GM12878 (cell line): ENCODE results near the gene GNAZ. TPM values are rescaled to one million over a fixed set of nuclear protein-coding genes. Genes with fewer than 3 reads are reported as not detected.

Experiments
- EZH2 ChIP-seq: IDR thresholded peaks from 2 replicates; pipeline ENCODE4 v1.6.1; 2012; ENCODE audit warnings: low read depth, mild to moderate bottlenecking, control low read depth, inconsistent platforms, low read length, borderline replicate concordance; ENCODE audit not compliant: control insufficient read depth
- SPI1 ChIP-seq: IDR thresholded peaks from 2 replicates; pipeline ENCODE4 v1.6.1; 2011; ENCODE audit warnings: low read depth, mild to moderate bottlenecking, low read length, moderate library complexity, borderline replicate concordance; ENCODE audit not compliant: insufficient read depth
- polyA plus RNA-seq, 11 experiments: library from polyadenylated mRNA; depleted of rRNA in 4 of 11; unstranded in 6 of 11; stranded (reverse) in 5 of 11; fragments of >200 nt; fragmentation: Nextera tagmentation in 4 of 11; fragmentation: Illumina TruSeq in 1 of 11; extraction: Ambion mirVana in 4 of 11; extraction: Trizol in 1 of 11; gene quantifications; 1 replicate in 1 of 11; 2 replicates in 10 of 11; pipeline versions ENCODE4 v1.2.1 to v1.2.3, GENCODE V29; 2011 to 2016; ENCODE audit warnings: inconsistent platforms in 2 of 11, missing spikeins in 2 of 11, low read depth in 1 of 11
- total RNA-seq, 4 experiments: library from RNA; depleted of rRNA in 3 of 4; stranded (reverse); fragments of >200 nt in 3 of 4; fragmentation: Illumina TruSeq in 1 of 4; extraction: Trizol in 1 of 4; gene quantifications; 2 replicates each; pipeline versions ENCODE4 v1.2.1 to v1.2.3, GENCODE V29; 2013 to 2021
- TF ChIP-seq, protein P1 (sequence below): fragments of 450-650 bp; formaldehyde crosslinking; IDR thresholded peaks from 2 replicates; pipeline ENCODE4 v1.4.0; 2020; ENCODE audit warnings: mild to moderate bottlenecking, moderate library complexity
- TF ChIP-seq, protein P2 (sequence below): IDR thresholded peaks from 2 replicates; pipeline ENCODE4 v1.6.1; 2012; ENCODE audit warnings: improper control_type of control experiment, low read depth, low read length; ENCODE audit not compliant: insufficient replicate concordance
- TF ChIP-seq, protein P3 (sequence below): fragments of 450-650 bp; IDR thresholded peaks from 2 replicates; pipeline ENCODE4 v1.6.1; 2016; ENCODE audit warnings: mild to moderate bottlenecking

Gene GNAZ
- total and polyA plus RNA-seq, 10 of the 15 experiments (the other 5 are each of a cell fraction or from before 2014, with no cell fraction given), result 0.09 to 1.0 (median 0.44) TPM; not detected in 1

DNA sequence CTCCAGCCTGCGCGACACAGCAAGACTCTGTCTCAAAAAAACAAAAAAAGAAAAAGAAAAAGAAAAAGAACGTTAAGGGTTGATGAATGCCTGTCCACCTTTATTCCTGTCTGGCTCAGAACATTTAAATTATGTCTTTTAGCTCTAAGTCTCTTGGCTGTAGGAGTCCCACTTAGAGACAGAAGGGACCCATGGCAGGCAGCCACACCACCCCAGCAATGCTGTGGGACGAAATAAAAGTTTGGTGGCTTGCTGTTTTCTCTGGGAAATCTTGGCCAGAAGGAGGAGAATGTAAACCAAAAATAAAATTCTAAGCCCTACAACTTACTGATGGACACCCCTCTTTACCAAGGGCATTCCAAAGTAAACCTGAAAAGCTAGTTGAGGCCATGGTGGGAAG, 38.9 kb upstream of the GNAZ start (continued):
- TF ChIP-seq, protein P1, sequence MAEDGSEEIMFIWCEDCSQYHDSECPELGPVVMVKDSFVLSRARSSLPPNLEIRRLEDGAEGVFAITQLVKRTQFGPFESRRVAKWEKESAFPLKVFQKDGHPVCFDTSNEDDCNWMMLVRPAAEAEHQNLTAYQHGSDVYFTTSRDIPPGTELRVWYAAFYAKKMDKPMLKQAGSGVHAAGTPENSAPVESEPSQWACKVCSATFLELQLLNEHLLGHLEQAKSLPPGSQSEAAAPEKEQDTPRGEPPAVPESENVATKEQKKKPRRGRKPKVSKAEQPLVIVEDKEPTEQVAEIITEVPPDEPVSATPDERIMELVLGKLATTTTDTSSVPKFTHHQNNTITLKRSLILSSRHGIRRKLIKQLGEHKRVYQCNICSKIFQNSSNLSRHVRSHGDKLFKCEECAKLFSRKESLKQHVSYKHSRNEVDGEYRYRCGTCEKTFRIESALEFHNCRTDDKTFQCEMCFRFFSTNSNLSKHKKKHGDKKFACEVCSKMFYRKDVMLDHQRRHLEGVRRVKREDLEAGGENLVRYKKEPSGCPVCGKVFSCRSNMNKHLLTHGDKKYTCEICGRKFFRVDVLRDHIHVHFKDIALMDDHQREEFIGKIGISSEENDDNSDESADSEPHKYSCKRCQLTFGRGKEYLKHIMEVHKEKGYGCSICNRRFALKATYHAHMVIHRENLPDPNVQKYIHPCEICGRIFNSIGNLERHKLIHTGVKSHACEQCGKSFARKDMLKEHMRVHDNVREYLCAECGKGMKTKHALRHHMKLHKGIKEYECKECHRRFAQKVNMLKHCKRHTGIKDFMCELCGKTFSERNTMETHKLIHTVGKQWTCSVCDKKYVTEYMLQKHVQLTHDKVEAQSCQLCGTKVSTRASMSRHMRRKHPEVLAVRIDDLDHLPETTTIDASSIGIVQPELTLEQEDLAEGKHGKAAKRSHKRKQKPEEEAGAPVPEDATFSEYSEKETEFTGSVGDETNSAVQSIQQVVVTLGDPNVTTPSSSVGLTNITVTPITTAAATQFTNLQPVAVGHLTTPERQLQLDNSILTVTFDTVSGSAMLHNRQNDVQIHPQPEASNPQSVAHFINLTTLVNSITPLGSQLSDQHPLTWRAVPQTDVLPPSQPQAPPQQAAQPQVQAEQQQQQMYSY, result no peak
- no peak for TF ChIP-seq EZH2
- TF ChIP-seq SPI1, result no peak
- TF ChIP-seq, protein P2, sequence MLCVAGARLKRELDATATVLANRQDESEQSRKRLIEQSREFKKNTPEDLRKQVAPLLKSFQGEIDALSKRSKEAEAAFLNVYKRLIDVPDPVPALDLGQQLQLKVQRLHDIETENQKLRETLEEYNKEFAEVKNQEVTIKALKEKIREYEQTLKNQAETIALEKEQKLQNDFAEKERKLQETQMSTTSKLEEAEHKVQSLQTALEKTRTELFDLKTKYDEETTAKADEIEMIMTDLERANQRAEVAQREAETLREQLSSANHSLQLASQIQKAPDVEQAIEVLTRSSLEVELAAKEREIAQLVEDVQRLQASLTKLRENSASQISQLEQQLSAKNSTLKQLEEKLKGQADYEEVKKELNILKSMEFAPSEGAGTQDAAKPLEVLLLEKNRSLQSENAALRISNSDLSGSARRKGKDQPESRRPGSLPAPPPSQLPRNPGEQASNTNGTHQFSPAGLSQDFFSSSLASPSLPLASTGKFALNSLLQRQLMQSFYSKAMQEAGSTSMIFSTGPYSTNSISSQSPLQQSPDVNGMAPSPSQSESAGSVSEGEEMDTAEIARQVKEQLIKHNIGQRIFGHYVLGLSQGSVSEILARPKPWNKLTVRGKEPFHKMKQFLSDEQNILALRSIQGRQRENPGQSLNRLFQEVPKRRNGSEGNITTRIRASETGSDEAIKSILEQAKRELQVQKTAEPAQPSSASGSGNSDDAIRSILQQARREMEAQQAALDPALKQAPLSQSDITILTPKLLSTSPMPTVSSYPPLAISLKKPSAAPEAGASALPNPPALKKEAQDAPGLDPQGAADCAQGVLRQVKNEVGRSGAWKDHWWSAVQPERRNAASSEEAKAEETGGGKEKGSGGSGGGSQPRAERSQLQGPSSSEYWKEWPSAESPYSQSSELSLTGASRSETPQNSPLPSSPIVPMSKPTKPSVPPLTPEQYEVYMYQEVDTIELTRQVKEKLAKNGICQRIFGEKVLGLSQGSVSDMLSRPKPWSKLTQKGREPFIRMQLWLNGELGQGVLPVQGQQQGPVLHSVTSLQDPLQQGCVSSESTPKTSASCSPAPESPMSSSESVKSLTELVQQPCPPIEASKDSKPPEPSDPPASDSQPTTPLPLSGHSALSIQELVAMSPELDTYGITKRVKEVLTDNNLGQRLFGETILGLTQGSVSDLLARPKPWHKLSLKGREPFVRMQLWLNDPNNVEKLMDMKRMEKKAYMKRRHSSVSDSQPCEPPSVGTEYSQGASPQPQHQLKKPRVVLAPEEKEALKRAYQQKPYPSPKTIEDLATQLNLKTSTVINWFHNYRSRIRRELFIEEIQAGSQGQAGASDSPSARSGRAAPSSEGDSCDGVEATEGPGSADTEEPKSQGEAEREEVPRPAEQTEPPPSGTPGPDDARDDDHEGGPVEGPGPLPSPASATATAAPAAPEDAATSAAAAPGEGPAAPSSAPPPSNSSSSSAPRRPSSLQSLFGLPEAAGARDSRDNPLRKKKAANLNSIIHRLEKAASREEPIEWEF, result no peak
- TF ChIP-seq, protein P3, sequence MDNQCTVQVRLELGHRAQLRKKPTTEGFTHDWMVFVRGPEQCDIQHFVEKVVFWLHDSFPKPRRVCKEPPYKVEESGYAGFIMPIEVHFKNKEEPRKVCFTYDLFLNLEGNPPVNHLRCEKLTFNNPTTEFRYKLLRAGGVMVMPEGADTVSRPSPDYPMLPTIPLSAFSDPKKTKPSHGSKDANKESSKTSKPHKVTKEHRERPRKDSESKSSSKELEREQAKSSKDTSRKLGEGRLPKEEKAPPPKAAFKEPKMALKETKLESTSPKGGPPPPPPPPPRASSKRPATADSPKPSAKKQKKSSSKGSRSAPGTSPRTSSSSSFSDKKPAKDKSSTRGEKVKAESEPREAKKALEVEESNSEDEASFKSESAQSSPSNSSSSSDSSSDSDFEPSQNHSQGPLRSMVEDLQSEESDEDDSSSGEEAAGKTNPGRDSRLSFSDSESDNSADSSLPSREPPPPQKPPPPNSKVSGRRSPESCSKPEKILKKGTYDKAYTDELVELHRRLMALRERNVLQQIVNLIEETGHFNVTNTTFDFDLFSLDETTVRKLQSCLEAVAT, result no peak
